GM13976 (cell line): ENCODE data around the gene EXOC4.

ENCODE experiments used
- DNase-seq: peaks from one replicate; pipeline ENCODE4 v3.0.0; 2012; ENCODE audit warnings: low spot score
- in situ Hi-C: fragments of 300-500 bp; cut with MboI; formaldehyde crosslinking; loops from one replicate; pipeline ENCODE4 v1.12.0; 2022; ENCODE audit warnings: low sequenced_read_pairs, mixed read lengths, inconsistent platforms; ENCODE audit not compliant: unreplicated experiment
- TF ChIP-seq, protein P1 (sequence below): IDR thresholded peaks from 2 replicates; pipeline ENCODE4 v1.5.1; 2012; ENCODE audit warnings: borderline replicate concordance, mild to moderate bottlenecking; ENCODE audit not compliant: insufficient read depth; ENCODE audit errors: extremely low read depth, missing control alignments, control extremely low read depth

EXOC4 gene

DNA sequence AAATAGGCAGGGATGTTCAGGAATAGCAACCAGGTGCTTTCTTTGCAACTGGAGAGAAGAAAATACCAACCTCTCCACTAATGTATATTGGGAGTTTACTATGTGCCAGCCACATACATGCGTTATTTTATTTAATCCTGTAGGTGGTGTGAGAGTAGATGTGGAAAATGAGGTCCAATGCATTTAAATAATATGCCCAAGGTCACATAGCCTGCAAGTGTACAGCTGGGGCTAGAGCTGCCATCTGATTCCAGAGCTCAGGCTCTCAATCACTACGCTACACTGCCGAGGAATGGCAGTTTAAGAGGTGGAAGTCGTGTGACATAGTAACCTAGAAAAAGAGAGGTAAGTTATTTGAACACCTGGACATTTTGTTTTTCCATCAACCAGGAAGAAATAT, 277.0 kb downstream of the EXOC4 start:
- no peak for DNase-seq
- TF ChIP-seq, protein P1, sequence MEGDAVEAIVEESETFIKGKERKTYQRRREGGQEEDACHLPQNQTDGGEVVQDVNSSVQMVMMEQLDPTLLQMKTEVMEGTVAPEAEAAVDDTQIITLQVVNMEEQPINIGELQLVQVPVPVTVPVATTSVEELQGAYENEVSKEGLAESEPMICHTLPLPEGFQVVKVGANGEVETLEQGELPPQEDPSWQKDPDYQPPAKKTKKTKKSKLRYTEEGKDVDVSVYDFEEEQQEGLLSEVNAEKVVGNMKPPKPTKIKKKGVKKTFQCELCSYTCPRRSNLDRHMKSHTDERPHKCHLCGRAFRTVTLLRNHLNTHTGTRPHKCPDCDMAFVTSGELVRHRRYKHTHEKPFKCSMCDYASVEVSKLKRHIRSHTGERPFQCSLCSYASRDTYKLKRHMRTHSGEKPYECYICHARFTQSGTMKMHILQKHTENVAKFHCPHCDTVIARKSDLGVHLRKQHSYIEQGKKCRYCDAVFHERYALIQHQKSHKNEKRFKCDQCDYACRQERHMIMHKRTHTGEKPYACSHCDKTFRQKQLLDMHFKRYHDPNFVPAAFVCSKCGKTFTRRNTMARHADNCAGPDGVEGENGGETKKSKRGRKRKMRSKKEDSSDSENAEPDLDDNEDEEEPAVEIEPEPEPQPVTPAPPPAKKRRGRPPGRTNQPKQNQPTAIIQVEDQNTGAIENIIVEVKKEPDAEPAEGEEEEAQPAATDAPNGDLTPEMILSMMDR: no peak
- in situ Hi-C loops: no loop called here

DNA sequence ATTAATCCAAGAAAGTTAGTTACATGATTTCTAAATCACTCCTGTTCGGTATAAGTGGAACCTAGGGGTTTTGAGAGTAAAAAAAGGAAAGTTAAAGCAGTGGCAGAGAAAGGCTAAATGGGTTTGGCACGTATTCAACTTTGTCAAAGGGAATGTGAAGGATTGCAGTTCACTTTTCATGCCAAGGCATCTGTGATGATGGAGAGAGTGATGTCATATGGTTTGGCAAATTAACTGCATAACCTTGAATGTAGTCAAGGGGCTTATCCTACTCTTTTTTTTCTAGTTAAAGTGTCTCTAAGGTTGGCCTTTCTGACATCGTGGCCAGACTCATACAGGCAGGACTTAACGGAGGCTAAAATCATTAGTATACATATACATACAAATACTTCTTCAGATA, 277.8 kb downstream of the EXOC4 start:
- in situ Hi-C loops: no loop called here
- TF ChIP-seq, protein P1: no peak
- DNase-seq: no peak

DNA sequence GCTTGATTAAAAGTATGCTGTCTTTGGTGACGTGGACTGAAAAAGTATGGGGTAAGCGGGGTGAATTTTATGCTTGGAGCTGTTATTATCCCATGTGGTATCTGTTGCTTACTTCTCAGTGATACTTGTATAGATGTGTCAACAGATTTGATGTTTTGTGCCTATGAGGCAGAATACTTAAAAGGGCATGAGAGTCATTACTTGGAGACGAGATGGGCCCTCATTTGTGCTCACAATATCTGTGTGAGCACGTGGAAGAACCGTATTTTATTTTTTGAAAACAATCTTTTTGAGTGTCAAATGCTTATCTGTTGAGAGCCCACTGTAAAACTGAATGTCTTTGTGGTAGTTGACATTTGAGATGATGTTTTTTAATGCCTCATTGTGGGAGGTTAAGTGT, 281.9 kb downstream of the EXOC4 start:
- DNase-seq: no peak
- in situ Hi-C loops: no loop called here
- TF ChIP-seq, protein P1: no peak

DNA sequence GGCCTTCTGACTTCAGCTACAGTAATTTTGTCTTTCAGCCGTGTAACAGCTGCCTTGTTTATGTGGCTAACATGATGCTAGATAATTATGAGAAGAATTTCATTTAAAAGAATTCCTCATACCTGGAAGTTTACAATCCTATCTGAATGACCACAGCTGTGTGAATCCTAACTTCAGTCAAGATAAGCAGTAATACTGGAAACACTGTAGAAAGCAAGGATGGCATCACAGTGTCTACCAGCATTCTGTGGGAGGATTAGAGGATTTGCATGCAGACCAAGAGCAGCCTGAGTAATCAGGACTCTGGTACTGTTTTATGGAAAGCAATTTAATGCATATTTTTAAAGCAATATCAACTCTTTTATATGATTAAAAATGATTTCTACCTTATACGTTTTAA, 282.4 kb downstream of the EXOC4 start:
- DNase-seq: no peak
- in situ Hi-C loops: no loop called here
- TF ChIP-seq, protein P1: no peak

- no peak for DNase-seq
- TF ChIP-seq, protein P1: no peak
- in situ Hi-C loops: no loop called here
Observed at GRCh38 chr7:133536450-133536849, 283.6 kb downstream of the EXOC4 start.

DNA sequence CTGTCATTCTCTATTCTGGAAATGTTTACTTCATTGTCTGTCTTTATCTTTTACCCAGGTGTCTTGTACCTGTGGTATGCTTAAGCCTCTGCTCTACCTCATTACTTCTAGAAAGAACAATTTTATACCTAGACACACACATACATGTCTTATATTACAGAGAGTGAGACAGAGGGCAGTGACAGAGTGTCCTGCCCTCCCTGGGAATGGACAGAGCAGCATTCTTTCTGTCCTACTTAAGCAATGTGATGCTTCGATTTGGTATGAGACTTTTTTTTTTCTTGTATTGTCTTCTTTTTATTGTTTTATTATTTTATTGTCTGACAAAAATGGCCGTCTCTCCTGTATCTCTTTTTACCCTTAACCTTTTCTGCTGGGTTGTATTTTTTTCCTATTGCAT, 286.1 kb downstream of the EXOC4 start:
- in situ Hi-C loops: no loop called here
- DNase-seq: no peak
- TF ChIP-seq, protein P1: no peak
